ELF-1 (cell line): ENCODE data around the gene TMEM256.
A peak's percentile ranks its signal among the peaks of the same experiment; 100 is the strongest.
"Not testable (repeated sequence)": the region's sequence is repeated elsewhere in the genome, so short reads cannot be mapped to it uniquely, and the experiment has no call there.

Source experiments
- DNase-seq: peaks from one replicate; pipeline ENCODE4 v3.0.0-alpha.2; 2016; ENCODE audit warnings: low read depth, low spot score

TMEM256 gene

GRCh38 chr17:7383742-7384488, 20.0 kb downstream of the TMEM256 start:
- DNase-seq = peak; percentile 87

- DNase-seq = no peak
Measured at GRCh38 chr17:7383371-7383741, 20.5 kb downstream of the TMEM256 start.

GRCh38 chr17:7382901-7383300, 21.0 kb downstream of the TMEM256 start:
- peak; percentile 45 for DNase-seq

- DNase-seq = peak; percentile 51
Measured at GRCh38 chr17:7380855-7381683, 22.8 kb downstream of the TMEM256 start, which contains the start of gene TNK1. Gene TNK1, plus strand, starts transcription at chr17:7381089. Its CDS starts 1,838 bp downstream, at chr17:7382927.

GRCh38 chr17:7380321-7380720, 23.6 kb downstream of the TMEM256 start:
- DNase-seq = peak; percentile 78

GRCh38 chr17:7379134-7379533, 24.8 kb downstream of the TMEM256 start:
- no peak for DNase-seq

GRCh38 chr17:7374353-7374752, 29.5 kb downstream of the TMEM256 start:
- no peak for DNase-seq

GRCh38 chr17:7370853-7371252, 33.0 kb downstream of the TMEM256 start:
- no peak for DNase-seq

GRCh38 chr17:7369825-7370224, 34.1 kb downstream of the TMEM256 start:
- DNase-seq = no peak

- DNase-seq = not testable (repeated sequence)
Measured at GRCh38 chr17:7368599-7368994, 35.3 kb downstream of the TMEM256 start.

- no peak for DNase-seq
Measured at GRCh38 chr17:7367918-7368598, 35.8 kb downstream of the TMEM256 start.

GRCh38 chr17:7367083-7367482, 36.8 kb downstream of the TMEM256 start:
- DNase-seq = peak; percentile 18

- not testable (repeated sequence) for DNase-seq
Measured at GRCh38 chr17:7365963-7366362, 37.9 kb downstream of the TMEM256 start.

GRCh38 chr17:7363311-7363710, 40.6 kb downstream of the TMEM256 start:
- peak; percentile 14 for DNase-seq

GRCh38 chr17:7361906-7362305, 42.0 kb downstream of the TMEM256 start:
- DNase-seq = no peak

- DNase-seq = no peak
Measured at GRCh38 chr17:7357381-7357780, 46.5 kb downstream of the TMEM256 start.

- DNase-seq = no peak
Measured at GRCh38 chr17:7356756-7357155, 47.1 kb downstream of the TMEM256 start.

GRCh38 chr17:7356072-7356549, 47.8 kb downstream of the TMEM256 start:
- DNase-seq = peak; percentile 93

GRCh38 chr17:7355573-7355972, 48.3 kb downstream of the TMEM256 start:
- DNase-seq = no peak

- DNase-seq = no peak
Measured at GRCh38 chr17:7355053-7355452, 48.8 kb downstream of the TMEM256 start, which contains the start of gene TMEM95. Gene TMEM95, plus strand, starts transcription at chr17:7355156. Its CDS starts 49 bp downstream, at chr17:7355205.

GRCh38 chr17:7354262-7354843, 49.5 kb downstream of the TMEM256 start:
- DNase-seq = peak; percentile 36
